T-helper 2 cell treated with Interferon-gamma antibody and Interleukin-4, amounts not matched to agents 5 μg/mL and 100 μg/mL, for 36 hours (primary cell): ENCODE measurements around the gene R3HDM2.
"Not testable (repeated sequence)": the region's sequence is repeated elsewhere in the genome, so short reads cannot be mapped to it uniquely, and the experiment has no call there.

Source experiments
- DNase-seq: peaks from one replicate; pipeline ENCODE4 v3.0.0; 2021; ENCODE audit warnings: low spot score
- H3K27ac Mint-ChIP-seq: one replicate; pipeline ENCODE4 v1.8.0; 2021; ENCODE audit warnings: mild to moderate bottlenecking, mixed read lengths
- H3K27me3 Mint-ChIP-seq: one replicate; pipeline ENCODE4 v1.8.0; 2021; ENCODE audit warnings: low read depth, mixed read lengths
- H3K36me3 Mint-ChIP-seq: one replicate; pipeline ENCODE4 v1.8.0; 2021; ENCODE audit warnings: low read depth, mixed read lengths
- H3K4me1 Mint-ChIP-seq: one replicate; pipeline ENCODE4 v1.8.0; 2021; ENCODE audit warnings: low read depth, mixed read lengths
- H3K4me3 Mint-ChIP-seq: one replicate; pipeline ENCODE4 v1.8.0; 2022; ENCODE audit warnings: mild to moderate bottlenecking, moderate library complexity, mixed read lengths
- H3K9me3 Mint-ChIP-seq: one replicate; pipeline ENCODE4 v1.8.0; 2021; ENCODE audit warnings: mixed read lengths

Gene R3HDM2

DNA sequence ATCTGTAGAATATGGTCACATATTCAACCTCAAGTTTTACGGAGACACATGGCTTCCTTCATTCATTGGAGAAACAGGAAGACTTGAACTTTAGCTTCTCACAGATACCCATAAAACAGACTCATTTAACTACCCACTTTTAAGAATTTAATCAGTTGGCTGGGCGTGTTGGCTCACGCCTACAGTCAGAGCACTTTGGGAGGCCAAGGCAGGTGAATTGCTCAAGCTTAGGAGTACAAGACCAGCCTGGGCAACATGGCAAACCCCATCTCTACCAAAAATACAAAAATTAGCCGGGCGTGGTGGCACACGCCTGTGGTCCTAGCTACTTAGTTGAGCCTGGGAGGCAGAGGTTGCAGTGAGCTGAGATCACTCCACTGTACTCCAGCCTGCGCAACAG lies 115.2 kb downstream of the R3HDM2 start:
- Mint-ChIP-seq H3K9me3 (no peaks in the 10 kb centered on the region), H3K27ac (no peak overlapping the region), H3K4me3 (no peak overlapping the region), H3K27me3 (no peaks in the 10 kb centered on the region), H3K4me1 (peaks cover 4% of the 10 kb centered on the region), H3K36me3 (no peaks in the 10 kb centered on the region)
- no peak for DNase-seq

DNA sequence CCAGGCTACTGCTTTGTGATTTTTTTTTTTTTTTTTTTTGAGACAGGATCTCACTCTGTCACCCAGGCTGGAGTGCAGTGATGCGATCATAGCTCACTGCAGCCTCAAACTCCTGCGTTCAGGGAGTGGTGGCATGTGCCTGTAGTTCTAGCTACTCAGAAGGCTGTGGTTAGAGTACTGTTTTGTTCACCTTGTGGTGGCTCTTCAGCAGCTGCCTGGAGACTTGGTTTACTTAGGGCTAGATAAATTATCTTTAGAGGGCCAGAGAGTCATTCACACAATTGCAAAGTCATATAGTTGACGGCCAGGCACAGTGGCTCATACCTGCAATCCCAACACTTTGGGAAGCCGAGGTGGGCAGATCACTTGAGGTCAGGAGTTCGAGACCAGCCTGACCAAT lies 118.6 kb downstream of the R3HDM2 start:
- DNase-seq, H3K27ac Mint-ChIP-seq, H3K9me3 Mint-ChIP-seq: not testable (repeated sequence)

DNA sequence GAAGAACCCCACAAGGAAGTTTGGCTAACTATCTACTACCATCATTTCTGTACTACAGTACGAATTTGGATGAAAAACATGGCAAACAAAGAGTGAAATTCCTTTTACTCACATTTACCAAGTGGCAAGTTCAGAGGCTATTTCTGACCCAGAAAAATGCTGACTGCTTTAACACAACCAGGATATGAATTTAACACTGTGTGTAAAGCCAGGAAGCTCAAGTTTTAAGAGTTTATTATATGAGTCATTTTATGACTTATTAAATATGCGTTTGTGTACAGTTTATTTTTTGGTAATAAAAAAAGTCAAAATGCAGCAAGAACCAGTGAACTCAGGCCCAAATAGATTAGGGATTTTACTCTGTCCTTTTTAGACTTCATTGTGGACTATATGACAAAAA lies 121.4 kb downstream of the R3HDM2 start:
- H3K27me3 Mint-ChIP-seq, result no peaks in the 10 kb centered on the region
- no peaks in the 10 kb centered on the region for H3K9me3 Mint-ChIP-seq
- peaks cover 8% of the 10 kb centered on the region for H3K4me1 Mint-ChIP-seq
- H3K27ac Mint-ChIP-seq, result no peak overlapping the region
- peaks cover 14% of the 10 kb centered on the region for H3K36me3 Mint-ChIP-seq
- no peak overlapping the region for H3K4me3 Mint-ChIP-seq
- DNase-seq, result no peak

More for the DNA sequence above, 118.6 kb downstream of the R3HDM2 start:
- H3K27me3 Mint-ChIP-seq, H3K4me3 Mint-ChIP-seq, H3K4me1 Mint-ChIP-seq, H3K36me3 Mint-ChIP-seq: not testable (repeated sequence)

DNA sequence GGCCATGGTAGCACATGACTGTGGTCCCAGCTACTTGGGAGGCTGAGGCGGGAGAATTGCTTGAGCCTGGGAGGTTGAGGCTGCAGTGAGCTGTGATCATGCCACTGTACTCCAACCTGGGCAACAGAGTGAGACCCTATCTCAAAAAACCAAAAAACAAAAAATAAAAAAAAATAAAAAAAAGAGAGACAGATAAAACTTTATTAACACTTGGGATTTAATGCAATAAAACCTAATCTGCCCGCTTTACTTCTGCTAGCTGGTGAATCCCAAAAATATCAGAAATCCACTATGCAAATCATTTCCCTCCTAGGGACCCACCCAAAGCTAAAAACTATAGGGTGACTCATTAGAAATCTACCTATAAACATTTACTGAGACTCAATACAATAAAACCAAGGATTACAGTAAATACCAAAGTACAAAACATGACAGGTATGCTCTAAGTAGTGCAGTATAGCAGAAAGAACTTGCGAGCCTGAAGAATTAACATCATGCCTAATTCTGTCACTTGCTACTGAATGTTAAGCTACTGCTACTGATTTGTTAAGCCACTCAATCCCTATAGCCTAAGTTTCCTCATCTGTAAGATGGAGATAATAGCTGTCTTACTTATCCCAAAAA lies 129.8 kb downstream of the R3HDM2 start:
- H3K36me3 Mint-ChIP-seq, result peaks cover 40% of the 10 kb centered on the region
- H3K4me3 Mint-ChIP-seq, result no peak overlapping the region
- no peaks in the 10 kb centered on the region for H3K9me3 Mint-ChIP-seq
- H3K27me3 Mint-ChIP-seq, result no peaks in the 10 kb centered on the region
- no peaks in the 10 kb centered on the region for H3K4me1 Mint-ChIP-seq
- DNase-seq, result no peak
- H3K27ac Mint-ChIP-seq, result no peak overlapping the region

DNA sequence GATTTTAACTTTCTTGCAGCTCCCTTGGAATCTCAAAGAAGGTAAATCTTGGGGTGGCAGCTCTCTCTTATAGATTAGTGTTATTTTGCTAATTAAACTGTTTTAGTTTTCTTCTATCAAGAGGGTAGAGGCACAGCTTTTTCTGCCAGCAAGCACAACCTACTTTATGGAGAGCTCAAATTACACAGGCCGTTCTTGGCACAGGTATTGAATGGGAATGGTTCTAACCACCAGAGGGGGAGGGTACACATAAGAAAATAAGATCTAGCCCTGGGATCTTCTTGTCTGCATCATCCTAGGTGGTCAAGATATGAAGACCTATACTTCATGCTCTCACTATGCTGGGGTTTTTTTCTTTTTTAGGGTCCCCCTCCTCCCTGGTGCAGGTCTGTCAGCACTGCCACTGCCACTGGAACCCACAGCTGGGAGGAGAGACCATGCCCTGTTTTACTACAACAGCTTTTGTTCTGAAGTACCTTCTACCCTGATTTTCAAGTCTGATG lies 131.3 kb downstream of the R3HDM2 start:
- Mint-ChIP-seq H3K9me3 (no peaks in the 10 kb centered on the region), H3K27me3 (no peaks in the 10 kb centered on the region), H3K36me3 (peaks cover 41% of the 10 kb centered on the region), H3K4me1 (no peaks in the 10 kb centered on the region), H3K27ac (no peak overlapping the region), H3K4me3 (no peak overlapping the region)
- no peak for DNase-seq

GRCh38 chr12:57296291-57296690 lies 134.6 kb downstream of the R3HDM2 start:
- DNase-seq, result no peak
- Mint-ChIP-seq H3K36me3 (peaks cover 31% of the 10 kb centered on the region), H3K27ac (no peak overlapping the region), H3K4me1 (no peaks in the 10 kb centered on the region), H3K4me3 (no peak overlapping the region), H3K9me3 (no peaks in the 10 kb centered on the region), H3K27me3 (no peaks in the 10 kb centered on the region)

- not testable (repeated sequence) for H3K27me3 Mint-ChIP-seq, H3K9me3 Mint-ChIP-seq, H3K27ac Mint-ChIP-seq, DNase-seq, H3K4me3 Mint-ChIP-seq
- H3K4me1 Mint-ChIP-seq, result peaks cover 14% of the 10 kb centered on the region
- H3K36me3 Mint-ChIP-seq, result peaks cover 55% of the 10 kb centered on the region
Measured at GRCh38 chr12:57282073-57282472, 148.8 kb downstream of the R3HDM2 start.

GRCh38 chr12:57280211-57281062 lies 150.4 kb downstream of the R3HDM2 start:
- H3K9me3 Mint-ChIP-seq, result no peaks in the 10 kb centered on the region
- H3K36me3 Mint-ChIP-seq, result peaks cover 57% of the 10 kb centered on the region
- H3K4me3 Mint-ChIP-seq, result peak overlapping the region; percentile 60
- peak overlapping the region; percentile 90 for H3K27ac Mint-ChIP-seq
- peak; percentile 86 for DNase-seq
- H3K4me1 Mint-ChIP-seq, result peaks cover 16% of the 10 kb centered on the region
- no peaks in the 10 kb centered on the region for H3K27me3 Mint-ChIP-seq

DNA sequence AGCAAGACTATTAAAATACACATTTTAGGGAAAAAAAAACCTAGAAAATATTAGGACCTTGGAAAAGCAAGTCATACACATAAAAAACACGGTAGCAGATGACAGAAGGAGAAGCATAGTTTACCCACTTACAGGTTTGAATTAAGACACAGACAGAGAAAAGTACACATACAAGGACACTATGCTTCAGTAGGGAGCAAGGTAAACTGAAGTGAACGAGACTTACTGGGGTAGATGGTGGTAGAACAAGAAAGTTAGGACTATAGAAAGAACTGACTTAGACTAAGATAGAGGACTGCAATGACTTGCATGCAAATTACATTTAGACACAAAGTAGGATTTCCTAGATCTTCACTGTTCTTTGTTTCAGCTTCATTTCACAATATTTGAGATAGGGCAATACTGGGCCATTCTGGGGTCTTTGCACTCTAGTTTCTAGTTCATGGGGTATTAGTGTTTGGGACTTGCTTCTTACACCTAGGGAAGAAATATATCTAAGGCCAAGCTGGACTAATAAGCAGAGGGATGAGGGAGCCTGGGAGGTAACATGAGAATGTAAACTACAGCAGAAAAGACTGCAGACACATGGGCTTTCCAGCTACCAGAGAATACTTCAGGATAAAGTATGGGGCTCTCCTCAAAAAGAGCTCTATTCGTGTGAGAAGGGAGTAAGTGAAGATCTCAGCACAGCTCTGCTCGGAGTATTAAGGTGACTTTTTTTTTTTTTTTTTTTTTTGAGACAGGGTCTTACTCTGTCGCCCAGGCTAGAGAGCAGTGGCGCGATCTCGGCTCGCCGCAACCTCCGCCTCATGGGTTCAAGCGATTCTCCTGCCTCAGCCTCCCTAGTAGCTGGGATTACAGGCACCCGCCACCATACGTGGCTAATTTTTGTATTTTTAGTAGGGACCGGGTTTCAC lies 152.1 kb downstream of the R3HDM2 start:
- Mint-ChIP-seq H3K4me1 (peaks cover 17% of the 10 kb centered on the region), H3K4me3 (no peak overlapping the region), H3K36me3 (peaks cover 61% of the 10 kb centered on the region), H3K27ac (peak overlapping the region; percentile 15), H3K27me3 (no peaks in the 10 kb centered on the region), H3K9me3 (no peaks in the 10 kb centered on the region)
- no peak for DNase-seq

DNA sequence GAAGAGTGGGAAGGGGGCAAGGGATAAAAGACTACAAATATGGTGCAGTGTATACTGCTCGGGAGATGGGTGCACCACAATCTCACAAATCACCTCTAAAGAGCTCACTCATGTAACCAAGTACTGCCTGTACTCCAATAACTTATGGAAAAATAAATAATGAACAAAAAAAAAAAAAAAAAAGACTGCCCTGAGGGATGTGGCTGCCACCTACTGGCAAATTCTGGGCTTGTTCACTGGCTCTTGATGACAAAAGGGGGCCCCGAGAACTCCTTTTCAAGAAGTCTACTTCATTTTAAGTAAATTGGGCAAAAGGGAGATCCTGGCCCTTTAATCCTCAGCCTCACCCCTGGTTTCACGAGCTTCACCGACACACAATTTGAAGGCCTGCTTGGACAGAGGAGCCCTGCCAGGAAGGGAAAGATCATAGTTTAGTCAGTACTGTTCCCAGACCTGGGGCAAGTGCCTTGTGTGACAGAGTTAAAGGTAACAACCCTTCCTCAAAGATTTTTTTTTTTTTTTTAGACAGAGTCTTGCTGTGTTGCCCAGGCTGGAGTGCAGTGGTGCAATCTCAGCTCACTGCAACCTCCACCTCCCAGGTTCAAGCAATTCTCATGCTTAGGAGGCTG lies 153.8 kb downstream of the R3HDM2 start:
- Mint-ChIP-seq H3K4me3 (no peak overlapping the region), H3K27me3 (no peaks in the 10 kb centered on the region), H3K9me3 (no peaks in the 10 kb centered on the region), H3K36me3 (peaks cover 65% of the 10 kb centered on the region), H3K27ac (no peak overlapping the region), H3K4me1 (peaks cover 17% of the 10 kb centered on the region)
- no peak for DNase-seq

DNA sequence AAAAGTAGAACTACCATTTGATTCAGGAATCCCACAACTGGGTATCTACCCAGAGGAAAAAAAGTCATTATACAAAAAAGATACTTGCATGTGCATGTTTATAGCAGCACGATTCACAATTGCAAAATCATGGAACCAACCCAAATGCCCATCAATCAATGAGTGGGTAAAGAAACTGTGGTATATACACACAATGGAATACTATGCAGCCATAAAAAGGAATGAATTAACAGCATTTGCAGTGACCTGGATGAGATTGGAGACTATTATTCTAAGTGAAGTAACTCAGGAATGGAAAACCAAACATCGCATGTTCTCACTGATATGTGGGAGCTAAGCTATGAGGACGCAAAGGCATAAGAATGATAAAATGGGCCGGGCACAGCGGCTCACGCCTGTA lies 154.6 kb downstream of the R3HDM2 start:
- H3K9me3 Mint-ChIP-seq, DNase-seq, H3K27me3 Mint-ChIP-seq, H3K4me3 Mint-ChIP-seq, H3K27ac Mint-ChIP-seq: not testable (repeated sequence)
- peaks cover 66% of the 10 kb centered on the region for H3K36me3 Mint-ChIP-seq
- peaks cover 19% of the 10 kb centered on the region for H3K4me1 Mint-ChIP-seq

GRCh38 chr12:57273516-57273915 lies 157.3 kb downstream of the R3HDM2 start:
- Mint-ChIP-seq H3K27ac (no peak overlapping the region), H3K9me3 (no peaks in the 10 kb centered on the region), H3K36me3 (peaks cover 62% of the 10 kb centered on the region), H3K4me3 (no peak overlapping the region), H3K27me3 (no peaks in the 10 kb centered on the region), H3K4me1 (peaks cover 5% of the 10 kb centered on the region)
- DNase-seq, result no peak

DNA sequence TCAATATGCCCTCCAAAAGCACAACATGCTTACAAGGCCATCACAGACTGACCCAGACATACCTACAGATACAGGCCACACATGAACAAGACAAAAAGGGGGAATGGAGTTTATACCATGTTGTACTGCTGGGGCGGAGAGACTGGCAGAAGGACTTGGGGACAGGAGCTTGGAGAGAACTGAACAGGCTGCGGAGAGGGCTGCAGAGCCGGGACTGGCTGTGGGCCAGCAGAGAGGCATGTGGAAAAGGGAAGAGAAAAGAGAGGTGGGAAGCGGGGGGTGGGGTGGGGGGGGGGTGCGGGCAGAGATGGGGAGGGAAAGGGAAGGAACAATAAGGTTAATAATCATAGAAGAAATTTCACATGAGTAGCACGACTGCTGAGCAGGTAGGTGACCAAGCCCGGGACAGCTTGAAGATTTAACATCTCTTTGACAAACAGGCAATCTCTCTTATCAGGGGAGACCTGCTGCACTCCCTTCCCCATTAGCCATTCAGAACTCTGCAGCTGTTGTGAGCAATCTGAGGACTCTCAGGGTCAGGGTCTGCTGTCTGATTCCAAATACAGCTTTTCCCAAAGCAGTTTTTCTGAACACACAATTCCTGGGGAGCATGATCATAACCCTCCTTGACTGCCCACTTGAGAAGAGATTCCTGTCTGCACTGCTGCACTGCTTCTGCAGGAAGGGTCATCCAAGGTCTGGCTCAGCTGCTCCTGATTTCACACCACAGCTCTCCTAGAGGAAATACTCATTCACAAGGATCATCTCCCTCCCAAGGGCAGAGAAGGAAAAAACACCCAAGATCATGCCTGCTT lies 158.3 kb downstream of the R3HDM2 start:
- Mint-ChIP-seq H3K4me1 (peaks cover 7% of the 10 kb centered on the region), H3K27ac (no peak overlapping the region), H3K4me3 (no peak overlapping the region), H3K9me3 (no peaks in the 10 kb centered on the region), H3K27me3 (no peaks in the 10 kb centered on the region), H3K36me3 (peaks cover 59% of the 10 kb centered on the region)
- no peak for DNase-seq
